Measurements from ENCODE around the gene FAM222A.

The FAM222A gene

GRCh38 chr12:109752117-109753053, 38.8 kb downstream of the FAM222A start:
- H3K79me2 ChIP-seq (ENCODE audit: control insufficient read depth, insufficient read depth, low read length): no peaks in the 10 kb centered on the region
- no peak overlapping the region for H4K8ac ChIP-seq (ENCODE audit: low read depth, low read length)
- H2BK15ac ChIP-seq (replicated peaks; ENCODE audit: low read depth): no peak overlapping the region
- no peak overlapping the region for H3K4me2 ChIP-seq (ENCODE audit: low read length)
- no CpG with 5 or more reads among the region's 6 CpGs for WGBS (ENCODE audit: extremely low coverage, insufficient coverage, low lambda C conversion rate)
- no peaks in the 10 kb centered on the region for H3K36me3 ChIP-seq (ENCODE audit: control insufficient read depth, insufficient read depth, low read length)
- peaks cover 3% of the 10 kb centered on the region for H3K79me1 ChIP-seq (ENCODE audit: low read length)
- no peak overlapping the region for H3K9ac ChIP-seq (ENCODE audit: low read length)
- no peak overlapping the region for H2BK120ac ChIP-seq (ENCODE audit: low read depth, low read length)
- peak overlapping the region; percentile 85 for H3K56ac ChIP-seq (ENCODE audit: low read length)
- H3K23ac ChIP-seq (ENCODE audit: low read length): peak overlapping the region; percentile 59
- no peak overlapping the region for H3K18ac ChIP-seq (ENCODE audit: low read length)
- no peak overlapping the region for H3K27ac ChIP-seq (ENCODE audit: low read depth, low read length)
- peak overlapping the region; percentile 98 for H2BK5ac ChIP-seq (ENCODE audit: low read length)
- peak overlapping the region; percentile 76 for H3K4ac ChIP-seq (ENCODE audit: low read depth, low read length)
- peak overlapping the region; percentile 97 for H2AK5ac ChIP-seq (ENCODE audit: low read length)
- H4K5ac ChIP-seq (ENCODE audit: low read length): no peak overlapping the region
- H3K27me3 ChIP-seq (ENCODE audit: insufficient read depth, low read length, poor library complexity): no peaks in the 10 kb centered on the region
- H3K4me1 ChIP-seq (ENCODE audit: control insufficient read depth, low read depth, low read length): peaks cover 11% of the 10 kb centered on the region
- peak; percentile 91 for DNase-seq
- no peak overlapping the region for H3K4me3 ChIP-seq (ENCODE audit: low read length)

- Histone ChIP-seq H3K79me1 (ENCODE audit: low read length) (peaks cover 4% of the 10 kb centered on the region), H2BK120ac (ENCODE audit: low read depth, low read length) (no peak overlapping the region)
- DNase-seq: no peak
Measured at GRCh38 chr12:109753054-109753401, 39.4 kb downstream of the FAM222A start.

GRCh38 chr12:109753959-109754358, 40.3 kb downstream of the FAM222A start:
- no peaks in the 10 kb centered on the region for H3K27me3 ChIP-seq (ENCODE audit: insufficient read depth, low read length, poor library complexity)
- H3K4me1 ChIP-seq (ENCODE audit: control insufficient read depth, low read depth, low read length): peaks cover 22% of the 10 kb centered on the region
- H4K8ac ChIP-seq (ENCODE audit: low read depth, low read length): no peak overlapping the region
- H3K56ac ChIP-seq (ENCODE audit: low read length): peak overlapping the region; percentile 30
- no CpG with 5 or more reads among the region's 2 CpGs for WGBS (ENCODE audit: extremely low coverage, insufficient coverage, low lambda C conversion rate)
- H3K4me3 ChIP-seq (ENCODE audit: low read length): no peak overlapping the region
- H3K36me3 ChIP-seq (ENCODE audit: control insufficient read depth, insufficient read depth, low read length): no peaks in the 10 kb centered on the region
- no peak overlapping the region for H3K27ac ChIP-seq (ENCODE audit: low read depth, low read length)
- no peaks in the 10 kb centered on the region for H3K79me2 ChIP-seq (ENCODE audit: control insufficient read depth, insufficient read depth, low read length)
- H2BK120ac ChIP-seq (ENCODE audit: low read depth, low read length): no peak overlapping the region
- no peak overlapping the region for H3K23ac ChIP-seq (ENCODE audit: low read length)
- H3K79me1 ChIP-seq (ENCODE audit: low read length): peaks cover 5% of the 10 kb centered on the region
- no peak overlapping the region for H2BK15ac ChIP-seq (replicated peaks; ENCODE audit: low read depth)
- peak overlapping the region; percentile 64 for H2AK5ac ChIP-seq (ENCODE audit: low read length)
- no peak overlapping the region for H4K5ac ChIP-seq (ENCODE audit: low read length)
- no peak overlapping the region for H3K9ac ChIP-seq (ENCODE audit: low read length)
- H3K4me2 ChIP-seq (ENCODE audit: low read length): no peak overlapping the region
- no peak for DNase-seq
- H3K4ac ChIP-seq (ENCODE audit: low read depth, low read length): no peak overlapping the region
- H2BK5ac ChIP-seq (ENCODE audit: low read length): no peak overlapping the region
- no peak overlapping the region for H3K18ac ChIP-seq (ENCODE audit: low read length)

More at GRCh38 chr12:109753054-109753401, 39.4 kb downstream of the FAM222A start:
- H3K36me3 ChIP-seq (ENCODE audit: control insufficient read depth, insufficient read depth, low read length): no peaks in the 10 kb centered on the region
- peak overlapping the region; percentile 70 for H3K56ac ChIP-seq (ENCODE audit: low read length)
- no peak overlapping the region for H4K8ac ChIP-seq (ENCODE audit: low read depth, low read length)
- peaks cover 14% of the 10 kb centered on the region for H3K4me1 ChIP-seq (ENCODE audit: control insufficient read depth, low read depth, low read length)
- no peak overlapping the region for H3K4me3 ChIP-seq (ENCODE audit: low read length)
- no peak overlapping the region for H3K23ac ChIP-seq (ENCODE audit: low read length)
- no CpG with 5 or more reads among the region's 5 CpGs for WGBS (ENCODE audit: extremely low coverage, insufficient coverage, low lambda C conversion rate)
- no peak overlapping the region for H2BK15ac ChIP-seq (replicated peaks; ENCODE audit: low read depth)
- H4K5ac ChIP-seq (ENCODE audit: low read length): no peak overlapping the region
- H3K18ac ChIP-seq (ENCODE audit: low read length): no peak overlapping the region
- H3K27ac ChIP-seq (ENCODE audit: low read depth, low read length): no peak overlapping the region
- no peaks in the 10 kb centered on the region for H3K27me3 ChIP-seq (ENCODE audit: insufficient read depth, low read length, poor library complexity)
- no peak overlapping the region for H3K4ac ChIP-seq (ENCODE audit: low read depth, low read length)
- no peak overlapping the region for H3K4me2 ChIP-seq (ENCODE audit: low read length)
- no peak overlapping the region for H3K9ac ChIP-seq (ENCODE audit: low read length)
- H2BK5ac ChIP-seq (ENCODE audit: low read length): peak overlapping the region; percentile 98
- no peaks in the 10 kb centered on the region for H3K79me2 ChIP-seq (ENCODE audit: control insufficient read depth, insufficient read depth, low read length)
- peak overlapping the region; percentile 88 for H2AK5ac ChIP-seq (ENCODE audit: low read length)

GRCh38 chr12:109756457-109756856, 42.8 kb downstream of the FAM222A start:
- Histone ChIP-seq H3K4me1 (ENCODE audit: control insufficient read depth, low read depth, low read length) (peaks cover 22% of the 10 kb centered on the region), H3K4ac (ENCODE audit: low read depth, low read length) (no peak overlapping the region), H3K23ac (ENCODE audit: low read length) (no peak overlapping the region), H3K4me3 (ENCODE audit: low read length) (no peak overlapping the region), H3K56ac (ENCODE audit: low read length) (no peak overlapping the region), H2BK5ac (ENCODE audit: low read length) (no peak overlapping the region), H3K4me2 (ENCODE audit: low read length) (no peak overlapping the region), H4K8ac (ENCODE audit: low read depth, low read length) (no peak overlapping the region), H4K5ac (ENCODE audit: low read length) (no peak overlapping the region), H3K9ac (ENCODE audit: low read length) (no peak overlapping the region), H3K79me2 (ENCODE audit: control insufficient read depth, insufficient read depth, low read length) (no peaks in the 10 kb centered on the region), H3K79me1 (ENCODE audit: low read length) (peaks cover 5% of the 10 kb centered on the region), H2AK5ac (ENCODE audit: low read length) (no peak overlapping the region), H3K18ac (ENCODE audit: low read length) (no peak overlapping the region), H3K27ac (ENCODE audit: low read depth, low read length) (no peak overlapping the region), H2BK120ac (ENCODE audit: low read depth, low read length) (no peak overlapping the region), H3K27me3 (ENCODE audit: insufficient read depth, low read length, poor library complexity) (no peaks in the 10 kb centered on the region), H2BK15ac (replicated peaks; ENCODE audit: low read depth) (no peak overlapping the region), H3K36me3 (ENCODE audit: control insufficient read depth, insufficient read depth, low read length) (no peaks in the 10 kb centered on the region)
- DNase-seq: no peak
- WGBS (ENCODE audit: extremely low coverage, insufficient coverage, low lambda C conversion rate): no CpG with 5 or more reads among the region's 1 CpG

- H3K4me1 ChIP-seq (ENCODE audit: control insufficient read depth, low read depth, low read length): peaks cover 12% of the 10 kb centered on the region
- H3K4me2 ChIP-seq (ENCODE audit: low read length): no peak overlapping the region
- no peak for DNase-seq
- no CpG with 5 or more reads among the region's 11 CpGs for WGBS (ENCODE audit: extremely low coverage, insufficient coverage, low lambda C conversion rate)
- no peak overlapping the region for H2BK15ac ChIP-seq (replicated peaks; ENCODE audit: low read depth)
- no peak overlapping the region for H3K9ac ChIP-seq (ENCODE audit: low read length)
- H3K4me3 ChIP-seq (ENCODE audit: low read length): no peak overlapping the region
- H3K56ac ChIP-seq (ENCODE audit: low read length): peak overlapping the region; percentile 22
- no peak overlapping the region for H3K4ac ChIP-seq (ENCODE audit: low read depth, low read length)
- no peaks in the 10 kb centered on the region for H3K36me3 ChIP-seq (ENCODE audit: control insufficient read depth, insufficient read depth, low read length)
- no peaks in the 10 kb centered on the region for H3K27me3 ChIP-seq (ENCODE audit: insufficient read depth, low read length, poor library complexity)
- no peak overlapping the region for H2BK120ac ChIP-seq (ENCODE audit: low read depth, low read length)
- H2BK5ac ChIP-seq (ENCODE audit: low read length): peak overlapping the region; percentile 20
- no peak overlapping the region for H3K27ac ChIP-seq (ENCODE audit: low read depth, low read length)
- peaks cover 5% of the 10 kb centered on the region for H3K79me1 ChIP-seq (ENCODE audit: low read length)
- H3K18ac ChIP-seq (ENCODE audit: low read length): no peak overlapping the region
- no peak overlapping the region for H3K23ac ChIP-seq (ENCODE audit: low read length)
- H4K5ac ChIP-seq (ENCODE audit: low read length): no peak overlapping the region
- H4K8ac ChIP-seq (ENCODE audit: low read depth, low read length): no peak overlapping the region
- H3K79me2 ChIP-seq (ENCODE audit: control insufficient read depth, insufficient read depth, low read length): no peaks in the 10 kb centered on the region
- no peak overlapping the region for H2AK5ac ChIP-seq (ENCODE audit: low read length)
Measured at GRCh38 chr12:109757671-109758265, 44.1 kb downstream of the FAM222A start.

Measured in mesendoderm (in vitro differentiated cells).